ENCODE results near the gene ADGRA1. TPM values are rescaled to one million over a fixed set of nuclear protein-coding genes. Genes with fewer than 3 reads are reported as not detected.

Gene ADGRA1
- total and polyA plus RNA-seq, 2 of the 8 experiments (the other 6 are each of a cell fraction or from before 2014, with no cell fraction given) = 0.17 to 0.21 TPM

DNA sequence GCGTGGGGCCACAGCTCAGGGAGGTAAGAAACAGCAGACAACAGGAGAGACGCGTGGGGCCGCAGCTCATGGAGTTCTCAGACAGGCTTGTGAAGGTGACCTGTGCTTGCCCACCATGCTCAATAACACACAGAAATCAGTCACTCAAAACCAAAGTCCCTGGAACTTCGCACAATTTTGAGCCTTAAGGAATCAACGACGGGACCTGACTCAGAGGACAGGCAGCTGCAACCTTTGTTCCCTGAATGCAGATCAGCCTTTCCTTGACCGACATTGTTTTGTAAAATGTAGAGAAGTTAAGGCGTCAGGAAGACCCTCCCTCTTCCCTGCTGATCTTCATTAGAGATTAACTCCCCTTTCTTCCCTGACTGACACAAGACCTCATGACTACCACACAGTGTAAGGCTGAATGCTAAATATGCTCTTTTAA is 63.8 kb downstream of the ADGRA1 start:
- Histone ChIP-seq H3K4me1 (replicated peaks in 1 of 4; ENCODE audit: control insufficient read depth in 3 of 4, insufficient read depth in 4 of 4, low read length in 3 of 4) (peaks cover 3 to 10% (median 6%) of the 10 kb centered on the region in 4 experiments), H3K79me2 (ENCODE audit: control insufficient read depth in 1 of 2, insufficient read depth in 2 of 2, low read length in 2 of 2) (no peaks in the 10 kb centered on the region), H3K23ac (ENCODE audit: insufficient read length) (no peak overlapping the region), H3K4me3 (ENCODE audit: extremely low read depth in 1 of 4, insufficient read depth in 2 of 4, low read depth in 3 of 4, low read length in 4 of 4) (peak overlapping the region in 3 of 4 experiments; percentile 6 to 33 (median 13); a peak in 3 of 8 replicates), H2BK120ac (replicated peaks; ENCODE audit: low read depth, low read length) (peak overlapping the region; percentile 33), H4K5ac (ENCODE audit: insufficient read length, low read depth, low read length) (peak overlapping the region; percentile 32), H3K4me2 (ENCODE audit: insufficient read depth in 1 of 2, low read depth in 2 of 2, low read length in 2 of 2) (peak overlapping the region; percentile 28 to 50), H3K79me1 (ENCODE audit: low read depth, low read length) (no peaks in the 10 kb centered on the region), H3K23me2 (ENCODE audit: low read depth, low read length) (peaks cover 2% of the 10 kb centered on the region; the same call in 1 of the 2 replicates), H3K36me3 (ENCODE audit: control insufficient read depth in 2 of 4, insufficient read depth in 4 of 4, low read length in 3 of 4) (no peaks in the 10 kb centered on the region; a peak in 2 of 8 replicates), H2AFZ (ENCODE audit: low read length) (no peak overlapping the region), H4K8ac (ENCODE audit: extremely low read depth, insufficient read depth, low read length) (no peak overlapping the region), H4K20me1 (replicated peaks in 1 of 2; ENCODE audit: control insufficient read depth in 1 of 2, insufficient read depth in 2 of 2, low read length in 2 of 2) (no peaks in the 10 kb centered on the region), H2BK20ac (ENCODE audit: low read length) (peak overlapping the region; percentile 75; the same call in 1 of the 2 replicates), H3K9ac (replicated peaks in 1 of 4; ENCODE audit: extremely low read depth in 1 of 4, low read depth in 3 of 4, low read length in 3 of 4) (peak overlapping the region in 2 of 4 experiments; percentile 19 to 58; a peak in 1 of 7 replicates), H3K9me3 (ENCODE audit: insufficient read depth in 2 of 2, low read depth in 1 of 2, low read length in 1 of 2) (peaks cover 0 to 14% of the 10 kb centered on the region in 2 experiments; a peak in 2 of 4 replicates), H3K56ac (replicated peaks; ENCODE audit: insufficient read length, low read depth, low read length) (peak overlapping the region; percentile 20), H3K27ac (ENCODE audit: low read depth, low read length) (peak overlapping the region; percentile 91), H3K4ac (replicated peaks; ENCODE audit: insufficient read length, low read depth, low read length) (no peak overlapping the region), H2BK5ac (ENCODE audit: low read depth, low read length) (peak overlapping the region; percentile 98; the same call in 1 of the 2 replicates), H2BK12ac (ENCODE audit: low read depth, low read length) (peak overlapping the region; percentile 82; the same call in 1 of the 2 replicates), H2BK15ac (ENCODE audit: low read length) (no peak overlapping the region), H3K14ac (ENCODE audit: insufficient read length) (no peak overlapping the region), H3K27me3 (replicated peaks in 1 of 4; ENCODE audit: control insufficient read depth in 3 of 4, extremely low read depth in 1 of 4, insufficient read depth in 3 of 4, low read length in 3 of 4) (0 out of 7 replicates have a peak, but pooled peaks cover 0 to 2% (median 0%) of the 10 kb centered on the region in 4 experiments), H2AK5ac (ENCODE audit: low read depth, low read length) (no peak overlapping the region), H3K18ac (ENCODE audit: extremely low read depth, low read length) (peak overlapping the region; percentile 96), H4K91ac (replicated peaks; ENCODE audit: insufficient read length, low read length) (peak overlapping the region; percentile 56)
- DNase-seq (ENCODE audit: low read depth in 1 of 2, low spot score in 2 of 2) (peak; percentile 48 to 78), FAIRE-seq (peak; percentile 100)
- 4% methylated on average over 9 of the region's 9 CpGs; no CpG with 5 or more reads in 1 of the 2 experiments for WGBS, 2 experiments (ENCODE audit: extremely low coverage in 1 of 2, insufficient coverage in 1 of 2, insufficient read length in 1 of 2, insufficient replicate concordance in 2 of 2, low coverage in 1 of 2, low lambda C conversion rate in 2 of 2, missing lambda C conversion rate in 1 of 2)
- ChIA-PET CTCF (ENCODE audit: partially characterized antibody) (interaction anchor here (0.7 to 3.7 kb wide), 2 partner anchors 8 to 12 kb away, joined by 3 to 13 read pairs; no protein-coding TSS in a partner anchor), POLR2A (ENCODE audit: partially characterized antibody) (interaction anchor here (0.6 to 1.6 kb wide), 4 partner anchors 10 to 79 kb away, joined by 3 read pairs; partner anchors contain the start of gene UTF1)
- TF ChIP-seq ZNF274 (IDR thresholded peaks at IDR 0.05; ENCODE audit: borderline replicate concordance, extremely low read depth, low read length) (no peak), SP4 (IDR thresholded peaks at IDR 0.05; ENCODE audit: low read length) (no peak), YY1 (IDR thresholded peaks at IDR 0.05; ENCODE audit: low read depth, low read length) (0 out of 2 replicates have a peak, but pooled peaks have one; percentile 42), CHD1 (IDR thresholded peaks at IDR 0.05; ENCODE audit: low read depth, low read length) (no peak), POLR2A (IDR thresholded peaks at IDR 0.05; ENCODE audit: control extremely low read depth in 1 of 2, low read depth in 2 of 2, low read length in 2 of 2) (peak in 1 of 2 experiments; percentile 77; a peak in 1 of 3 replicates), RBBP5 (IDR thresholded peaks at IDR 0.05; ENCODE audit: borderline replicate concordance, low read depth, low read length) (peak; percentile 54; the same call in 1 of the 2 replicates), CTBP2 (IDR thresholded peaks at IDR 0.05; ENCODE audit: borderline replicate concordance, insufficient read depth, insufficient read length, low read length) (no peak), TAF1 (IDR thresholded peaks at IDR 0.05; ENCODE audit: low read depth, low read length) (peak; percentile 64; the same call in 1 of the 2 replicates), JUND (IDR thresholded peaks at IDR 0.05; ENCODE audit: low read length) (peak; percentile 63; the same call in 1 of the 2 replicates), ASH2L (IDR thresholded peaks at IDR 0.05; ENCODE audit: low read length) (peak; percentile 81), TCF12 (IDR thresholded peaks at IDR 0.05; ENCODE audit: low read depth, low read length) (0 out of 2 replicates have a peak, but pooled peaks have one; percentile 45), CEBPB (IDR thresholded peaks at IDR 0.05; ENCODE audit: low read depth, low read length) (no peak), CHD2 (IDR thresholded peaks at IDR 0.05; ENCODE audit: low read length) (no peak)
- TF ChIP-seq, protein P1, sequence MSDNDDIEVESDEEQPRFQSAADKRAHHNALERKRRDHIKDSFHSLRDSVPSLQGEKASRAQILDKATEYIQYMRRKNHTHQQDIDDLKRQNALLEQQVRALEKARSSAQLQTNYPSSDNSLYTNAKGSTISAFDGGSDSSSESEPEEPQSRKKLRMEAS (IDR thresholded peaks at IDR 0.05) = peak; percentile 27; the same call in 1 of the 2 replicates
